ENCODE results near the gene TNFRSF8.

The TNFRSF8 gene

GRCh38 chr1:12080156-12080555 lies 17.1 kb downstream of the TNFRSF8 start:
- TF ChIP-seq CTCF (IDR thresholded peaks at IDR 0.05; ENCODE audit: insufficient read depth, low read depth, low read length, missing control alignments): no peak
- H3K4me3 ChIP-seq (ENCODE audit: low read depth, low read length): no peak overlapping the region
- no peak for DNase-seq (ENCODE audit: low read depth)

- TF ChIP-seq CTCF (IDR thresholded peaks at IDR 0.05; ENCODE audit: insufficient read depth, low read depth, low read length, missing control alignments): no peak
- DNase-seq (ENCODE audit: low read depth): no peak
- H3K4me3 ChIP-seq (ENCODE audit: low read depth, low read length): no peak overlapping the region
Measured at GRCh38 chr1:12080773-12081556, 17.9 kb downstream of the TNFRSF8 start.

- no peak overlapping the region for H3K4me3 ChIP-seq (ENCODE audit: low read depth, low read length)
- no peak for DNase-seq (ENCODE audit: low read depth)
- no peak for TF ChIP-seq CTCF (IDR thresholded peaks at IDR 0.05; ENCODE audit: insufficient read depth, low read depth, low read length, missing control alignments)
Measured at GRCh38 chr1:12081648-12082396, 18.7 kb downstream of the TNFRSF8 start.

- no peak overlapping the region for H3K4me3 ChIP-seq (ENCODE audit: low read depth, low read length)
- no peak for DNase-seq (ENCODE audit: low read depth)
- no peak for TF ChIP-seq CTCF (IDR thresholded peaks at IDR 0.05; ENCODE audit: insufficient read depth, low read depth, low read length, missing control alignments)
Measured at GRCh38 chr1:12082988-12083387, 19.9 kb downstream of the TNFRSF8 start.

- DNase-seq (ENCODE audit: low read depth): no peak
Measured at GRCh38 chr1:12083766-12084165, 20.7 kb downstream of the TNFRSF8 start.

GRCh38 chr1:12085643-12086260 lies 22.6 kb downstream of the TNFRSF8 start:
- no peak overlapping the region for H3K4me3 ChIP-seq (ENCODE audit: low read depth, low read length)
- no peak for TF ChIP-seq CTCF (IDR thresholded peaks at IDR 0.05; ENCODE audit: insufficient read depth, low read depth, low read length, missing control alignments)
- no peak for DNase-seq (ENCODE audit: low read depth)

More at GRCh38 chr1:12083766-12084165, 20.7 kb downstream of the TNFRSF8 start:
- TF ChIP-seq CTCF (IDR thresholded peaks at IDR 0.05; ENCODE audit: insufficient read depth, low read depth, low read length, missing control alignments): no peak
- no peak overlapping the region for H3K4me3 ChIP-seq (ENCODE audit: low read depth, low read length)

Measured in GM12865 (cell line).